GM12873 (cell line): ENCODE results near the gene MEN1.

Experiments
- TF ChIP-seq, protein P1 (sequence below): IDR thresholded peaks from 2 replicates; pipeline ENCODE4 v1.5.1; 2012; ENCODE audit warnings: low read depth, mild to moderate bottlenecking, moderate library complexity, low read length, control low read depth; ENCODE audit not compliant: insufficient read depth; ENCODE audit errors: missing control alignments

MEN1 gene

DNA sequence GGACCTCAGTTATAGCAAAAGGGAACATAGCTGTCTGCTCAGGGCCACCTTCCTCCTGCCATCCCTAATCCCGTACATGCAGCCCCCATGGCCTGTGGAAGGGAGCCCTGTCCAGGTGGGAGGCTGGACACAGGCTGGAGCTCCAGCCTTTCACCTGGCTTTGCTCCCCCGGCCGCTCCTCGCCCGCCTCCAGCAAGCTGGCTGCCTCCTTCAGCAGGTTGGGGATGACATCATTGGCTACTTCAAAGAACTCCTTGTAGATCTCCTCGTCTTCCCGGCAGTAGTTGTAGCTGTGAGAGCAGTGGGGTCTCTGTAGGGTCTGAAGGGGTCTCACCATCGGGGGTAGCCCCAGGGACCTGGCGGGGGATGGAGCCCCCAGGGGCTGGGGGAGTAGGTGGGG is 4.9 kb downstream of the MEN1 start:
- TF ChIP-seq, protein P1, sequence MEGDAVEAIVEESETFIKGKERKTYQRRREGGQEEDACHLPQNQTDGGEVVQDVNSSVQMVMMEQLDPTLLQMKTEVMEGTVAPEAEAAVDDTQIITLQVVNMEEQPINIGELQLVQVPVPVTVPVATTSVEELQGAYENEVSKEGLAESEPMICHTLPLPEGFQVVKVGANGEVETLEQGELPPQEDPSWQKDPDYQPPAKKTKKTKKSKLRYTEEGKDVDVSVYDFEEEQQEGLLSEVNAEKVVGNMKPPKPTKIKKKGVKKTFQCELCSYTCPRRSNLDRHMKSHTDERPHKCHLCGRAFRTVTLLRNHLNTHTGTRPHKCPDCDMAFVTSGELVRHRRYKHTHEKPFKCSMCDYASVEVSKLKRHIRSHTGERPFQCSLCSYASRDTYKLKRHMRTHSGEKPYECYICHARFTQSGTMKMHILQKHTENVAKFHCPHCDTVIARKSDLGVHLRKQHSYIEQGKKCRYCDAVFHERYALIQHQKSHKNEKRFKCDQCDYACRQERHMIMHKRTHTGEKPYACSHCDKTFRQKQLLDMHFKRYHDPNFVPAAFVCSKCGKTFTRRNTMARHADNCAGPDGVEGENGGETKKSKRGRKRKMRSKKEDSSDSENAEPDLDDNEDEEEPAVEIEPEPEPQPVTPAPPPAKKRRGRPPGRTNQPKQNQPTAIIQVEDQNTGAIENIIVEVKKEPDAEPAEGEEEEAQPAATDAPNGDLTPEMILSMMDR = no peak

DNA sequence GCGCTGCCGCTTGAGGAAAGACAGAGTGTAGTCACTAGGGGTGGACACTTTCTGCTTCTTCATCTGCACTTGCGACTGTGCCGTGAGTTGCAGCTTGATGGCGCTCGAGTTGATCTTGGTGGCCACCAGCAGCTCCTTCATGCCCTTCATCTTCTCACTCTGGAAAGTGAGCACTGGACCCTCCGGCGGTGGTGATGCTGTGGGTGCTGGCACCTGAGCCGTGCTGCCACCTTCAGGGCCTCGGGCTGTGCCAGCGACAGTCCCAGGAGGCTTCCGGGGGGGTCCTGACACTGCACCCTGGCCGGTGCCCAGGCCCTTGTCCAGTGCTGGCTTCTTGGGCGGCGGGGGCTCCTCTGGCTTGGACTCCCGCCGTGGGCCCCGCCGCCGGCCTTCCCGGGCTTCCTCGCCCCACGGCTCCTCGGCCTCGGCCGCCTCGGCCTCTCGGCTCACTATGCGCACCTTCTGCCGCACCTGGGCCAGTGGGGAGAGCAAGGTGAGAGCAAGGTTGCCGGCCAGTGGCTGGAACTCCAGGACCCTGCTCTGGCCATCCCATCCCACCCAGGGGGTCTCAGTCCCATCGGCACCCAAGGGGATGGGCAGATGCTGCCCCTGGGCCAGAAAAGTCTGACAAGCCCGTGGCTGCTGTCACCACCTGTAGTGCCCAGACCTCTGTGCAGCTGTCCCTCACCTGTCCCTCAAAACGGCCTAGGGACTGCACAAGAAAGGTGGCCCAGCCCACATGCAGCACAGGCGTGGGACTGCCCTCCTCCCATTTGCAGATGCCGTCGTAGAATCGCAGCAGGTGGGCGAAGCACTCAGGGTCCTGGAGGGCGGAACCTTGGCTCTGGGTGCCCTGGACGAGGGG is 5.8 kb downstream of the MEN1 start:
- TF ChIP-seq, protein P1 = no peak

DNA sequence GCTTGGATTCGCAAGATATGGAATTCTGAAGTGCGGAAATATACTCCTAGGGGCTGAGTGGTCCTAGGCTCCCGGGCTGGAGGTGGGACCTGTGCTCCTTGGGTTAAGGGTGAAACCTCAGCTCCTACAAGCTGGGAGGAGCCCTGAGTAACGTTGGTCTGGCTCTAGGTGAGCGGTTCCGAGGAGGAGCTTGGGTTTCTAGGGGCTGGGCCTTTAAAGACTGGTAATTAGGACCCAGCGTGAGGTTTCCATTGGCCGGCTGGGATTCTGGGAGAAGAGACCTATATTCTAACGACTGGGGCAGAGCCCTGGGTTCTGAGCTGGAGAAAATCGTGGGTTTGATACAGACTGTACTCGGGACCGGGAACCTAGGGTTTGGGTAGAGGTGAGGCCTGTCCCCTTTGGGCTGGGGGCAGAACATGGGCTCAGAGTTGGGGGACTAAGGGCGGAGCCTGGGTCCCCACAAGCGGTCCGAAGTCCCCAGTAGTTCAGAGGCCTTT is 6.5 kb downstream of the MEN1 start:
- TF ChIP-seq, protein P1 = no peak

GRCh38 chr11:64803158-64803845 is 7.0 kb downstream of the MEN1 start, which contains the start of gene MAP4K2:
Gene MAP4K2 (minus strand): TSS chr11:64803214. CDS start chr11:64803149, 65 bp downstream.
- TF ChIP-seq, protein P1 = peak; percentile 27

DNA sequence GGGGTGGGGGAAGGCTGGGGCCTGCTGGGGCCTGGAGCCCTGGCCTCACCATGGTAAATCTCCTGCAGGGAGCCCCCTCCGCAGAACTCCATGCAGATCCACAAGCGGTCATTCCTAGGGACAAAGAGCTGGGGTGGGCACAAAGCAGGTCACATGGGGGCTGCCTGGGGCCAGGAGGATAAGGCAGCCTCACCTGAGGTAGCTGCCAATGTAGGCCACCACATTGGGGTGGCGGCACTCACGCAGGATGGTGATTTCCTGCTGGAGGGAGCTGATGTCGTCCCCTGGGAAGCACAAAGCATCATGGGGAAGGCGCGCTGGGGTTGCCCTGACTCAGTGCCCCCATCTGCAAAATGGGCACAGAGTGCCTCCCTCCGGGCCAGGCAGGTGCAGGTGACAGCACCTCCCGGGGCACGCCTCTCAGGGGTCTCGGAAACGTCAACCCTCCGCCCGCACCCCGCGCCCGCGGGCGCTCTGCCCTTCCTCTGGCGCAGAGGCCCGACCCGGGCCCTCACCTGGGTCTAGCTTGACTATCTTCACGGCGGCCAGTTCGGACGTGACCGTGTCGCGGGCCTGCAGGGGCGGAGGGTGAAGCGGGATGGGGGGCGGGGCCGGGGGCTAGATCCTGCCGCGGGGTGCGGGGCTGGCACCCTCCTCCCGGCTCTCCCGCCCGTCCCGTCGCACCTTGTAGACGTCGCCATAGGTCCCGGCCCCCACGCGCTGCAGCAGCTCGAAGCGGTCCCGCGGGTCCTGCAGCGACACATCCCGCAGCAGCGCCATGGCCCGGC is 7.8 kb downstream of the MEN1 start:
- TF ChIP-seq, protein P1 = no peak

DNA sequence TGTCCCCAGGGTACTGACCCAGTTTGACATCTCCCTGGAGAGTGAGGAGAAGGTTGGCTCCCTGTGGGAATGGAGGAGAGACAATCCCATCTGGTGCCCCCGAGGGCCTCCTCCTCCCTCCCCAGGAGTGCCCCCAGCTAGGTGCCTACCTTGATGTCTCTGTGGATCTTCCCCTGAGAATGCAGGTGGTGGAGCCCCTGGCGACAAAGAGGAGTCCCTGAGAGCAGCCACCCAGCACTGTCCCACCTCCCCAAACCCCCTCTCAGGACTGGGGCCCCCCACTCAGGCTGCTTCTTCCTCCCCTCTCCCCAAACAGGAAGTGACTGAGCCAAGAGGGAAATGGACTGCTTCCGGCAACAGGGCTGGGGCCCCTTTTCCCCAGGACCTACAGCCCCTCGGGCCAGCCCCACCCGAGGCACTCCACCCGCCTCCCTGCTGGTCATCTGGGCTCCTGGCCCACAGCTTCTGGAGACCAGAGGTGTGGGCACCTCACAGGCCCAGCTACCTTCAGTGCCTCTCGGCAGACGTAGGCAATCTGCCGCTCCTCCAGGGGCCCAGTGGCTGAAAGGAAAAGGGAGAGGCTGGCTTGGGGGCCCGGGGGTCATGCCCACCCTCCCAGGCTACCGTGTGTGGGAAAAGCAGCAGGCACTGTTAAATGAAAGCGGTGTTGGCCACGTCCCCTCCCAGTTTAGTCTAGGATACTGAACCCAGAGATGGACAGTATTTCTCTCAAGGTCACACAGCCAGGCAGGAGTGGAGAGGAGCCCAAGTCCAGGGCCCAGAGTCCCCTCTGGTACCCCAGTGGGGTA is 8.6 kb downstream of the MEN1 start:
- TF ChIP-seq, protein P1 = no peak
